ENCODE data around the gene CPLX1.
"Not testable (repeated sequence)": the region's sequence is repeated elsewhere in the genome, so short reads cannot be mapped to it uniquely, and the experiment has no call there.

The CPLX1 gene

DNA sequence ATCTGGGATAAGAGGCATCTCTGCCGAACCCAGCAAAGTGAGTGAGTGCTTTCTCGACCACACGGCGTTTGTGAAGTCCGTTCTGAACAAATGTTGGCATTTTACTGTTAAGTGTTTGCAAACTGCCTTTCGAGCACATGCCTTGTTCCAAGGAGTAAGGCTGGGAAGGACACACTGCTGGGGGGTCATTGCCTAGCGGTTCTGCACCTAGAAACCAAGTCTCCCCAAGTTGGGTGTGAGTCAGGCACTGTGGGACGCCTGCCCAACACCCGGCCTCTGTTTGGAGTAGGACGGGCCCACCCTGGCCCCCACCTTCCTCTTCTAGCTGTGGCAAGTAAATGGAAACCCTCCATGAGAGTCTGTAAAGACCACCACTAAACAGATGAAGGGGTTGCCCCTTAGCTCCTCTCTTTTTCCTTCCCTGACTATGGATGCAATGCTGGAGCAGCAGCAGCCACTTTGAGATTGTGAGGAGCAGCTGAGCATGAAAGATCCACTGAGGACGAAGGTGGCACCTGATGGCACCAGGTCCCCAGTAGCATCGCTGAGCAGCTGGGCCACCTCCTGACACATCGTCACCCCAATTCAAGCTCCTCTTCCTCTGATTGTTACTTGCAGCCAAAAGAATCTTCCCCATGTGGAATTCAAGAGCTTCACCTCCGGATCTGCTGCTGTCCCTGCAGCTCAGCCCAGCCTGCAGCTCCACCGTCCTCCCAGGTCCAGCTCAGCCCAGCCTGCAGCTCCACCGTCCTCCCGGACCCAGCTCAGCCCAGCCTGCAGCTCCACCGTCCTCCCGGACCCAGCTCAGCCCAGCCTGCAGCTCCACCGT lies 6.3 kb downstream of the CPLX1 start:
- no peak for DNase-seq (ENCODE audit: low spot score)

- DNase-seq (ENCODE audit: low spot score) = no peak
Observed at GRCh38 chr4:818106-818921, 7.6 kb downstream of the CPLX1 start.

DNA sequence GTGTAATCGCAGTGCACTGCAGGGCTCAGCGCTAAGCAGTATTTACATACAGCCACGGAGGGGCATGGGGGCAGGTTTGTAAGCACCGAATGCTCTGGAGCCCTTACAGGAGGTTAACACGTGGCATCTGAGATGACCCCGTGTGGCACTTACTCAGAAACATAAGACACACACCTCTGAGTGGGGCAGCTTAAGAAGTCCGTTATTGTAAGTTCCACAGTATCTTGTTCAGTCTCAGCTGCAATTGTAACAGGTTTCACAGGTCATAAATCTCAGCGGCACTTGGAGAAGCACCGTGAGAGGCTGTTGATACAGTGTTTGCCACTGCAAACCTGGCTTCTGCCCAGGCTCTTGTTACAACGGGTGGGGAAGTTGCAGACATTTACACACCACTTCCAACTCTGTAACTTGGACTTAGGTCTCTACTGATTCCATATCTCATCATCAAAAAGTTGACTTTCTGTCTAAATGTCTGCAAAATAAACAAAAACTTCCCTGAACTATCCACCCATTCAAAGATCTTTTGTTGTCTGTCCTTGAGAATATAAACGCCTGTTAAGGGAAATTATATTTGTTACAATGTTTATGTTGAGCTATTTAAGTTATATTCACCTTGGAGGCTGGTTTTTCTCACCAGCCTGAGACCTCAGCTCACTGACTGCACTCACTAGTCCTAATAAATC lies 10.3 kb downstream of the CPLX1 start:
- peak; percentile 89 for DNase-seq (ENCODE audit: low spot score)

DNA sequence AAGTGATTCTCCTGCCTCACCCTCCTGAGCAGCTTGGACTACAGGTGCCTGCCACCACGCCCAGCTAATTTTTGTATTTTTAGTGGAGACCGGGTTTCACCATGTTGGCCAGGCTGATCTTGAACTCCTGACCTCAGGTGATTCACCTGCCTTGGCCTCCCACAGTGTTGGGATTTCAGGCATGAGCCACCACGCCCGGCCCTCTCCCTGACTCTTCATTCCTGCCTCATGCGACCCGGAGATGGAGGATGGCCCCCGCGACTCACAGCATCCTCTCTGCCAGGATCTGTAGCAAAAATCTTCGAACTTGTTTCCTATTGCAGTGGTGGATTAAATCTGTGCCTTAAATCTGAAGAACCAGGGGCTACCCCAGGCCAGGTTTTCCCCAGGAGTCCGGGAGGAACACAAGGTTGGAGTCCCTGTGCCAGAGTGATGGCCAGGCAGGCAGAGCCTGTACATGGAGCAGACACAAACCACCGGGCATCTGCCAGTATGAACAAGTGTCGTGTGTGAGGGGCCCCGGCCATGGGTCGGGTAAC lies 11.5 kb downstream of the CPLX1 start:
- no peak for DNase-seq (ENCODE audit: low spot score)

- peak; percentile 64 for DNase-seq (ENCODE audit: low spot score)
Observed at GRCh38 chr4:813900-814299, 12.0 kb downstream of the CPLX1 start.

DNA sequence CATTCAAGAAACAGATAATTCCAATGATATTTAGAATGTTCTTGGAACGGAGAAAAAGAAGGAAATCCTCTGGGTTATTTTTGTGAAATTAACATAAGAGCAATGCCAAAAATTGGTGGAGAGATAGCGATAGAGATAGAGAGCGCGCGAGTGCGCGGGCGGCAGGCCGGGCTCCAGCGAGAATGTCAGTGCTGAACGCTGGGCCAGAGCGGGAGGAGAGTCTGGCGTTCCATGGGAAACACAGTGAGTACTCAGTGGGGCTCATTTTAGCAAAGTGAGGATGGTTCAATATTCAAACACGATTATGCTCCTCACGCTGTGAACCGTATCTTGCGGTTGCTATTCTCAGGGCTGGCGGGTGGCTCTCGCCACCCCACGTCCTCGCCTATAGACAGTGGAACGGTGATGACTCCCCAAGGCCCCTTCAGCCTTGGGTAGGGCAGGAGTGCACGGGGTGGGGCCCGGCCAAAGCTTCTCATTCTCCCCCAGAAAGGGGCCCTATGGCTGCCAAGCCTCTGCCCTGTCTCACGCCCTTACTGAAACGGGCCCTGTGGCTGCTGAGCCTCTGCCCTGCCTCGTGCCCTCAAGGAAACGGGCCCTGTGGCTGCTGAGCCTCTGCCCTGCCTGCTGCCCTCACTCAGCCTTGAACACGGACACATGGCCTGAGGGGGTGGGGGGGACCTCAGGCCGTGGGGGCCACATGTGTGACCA lies 16.9 kb downstream of the CPLX1 start:
- no peak for DNase-seq (ENCODE audit: low spot score)

GRCh38 chr4:807792-808191 lies 18.1 kb downstream of the CPLX1 start:
- no peak for DNase-seq (ENCODE audit: low spot score)

GRCh38 chr4:806979-807378 lies 18.9 kb downstream of the CPLX1 start:
- DNase-seq (ENCODE audit: low spot score) = not testable (repeated sequence)

GRCh38 chr4:804804-805203 lies 21.1 kb downstream of the CPLX1 start:
- DNase-seq (ENCODE audit: low spot score) = no peak

GRCh38 chr4:803884-804283 lies 22.0 kb downstream of the CPLX1 start:
- DNase-seq (ENCODE audit: low spot score) = no peak

DNA sequence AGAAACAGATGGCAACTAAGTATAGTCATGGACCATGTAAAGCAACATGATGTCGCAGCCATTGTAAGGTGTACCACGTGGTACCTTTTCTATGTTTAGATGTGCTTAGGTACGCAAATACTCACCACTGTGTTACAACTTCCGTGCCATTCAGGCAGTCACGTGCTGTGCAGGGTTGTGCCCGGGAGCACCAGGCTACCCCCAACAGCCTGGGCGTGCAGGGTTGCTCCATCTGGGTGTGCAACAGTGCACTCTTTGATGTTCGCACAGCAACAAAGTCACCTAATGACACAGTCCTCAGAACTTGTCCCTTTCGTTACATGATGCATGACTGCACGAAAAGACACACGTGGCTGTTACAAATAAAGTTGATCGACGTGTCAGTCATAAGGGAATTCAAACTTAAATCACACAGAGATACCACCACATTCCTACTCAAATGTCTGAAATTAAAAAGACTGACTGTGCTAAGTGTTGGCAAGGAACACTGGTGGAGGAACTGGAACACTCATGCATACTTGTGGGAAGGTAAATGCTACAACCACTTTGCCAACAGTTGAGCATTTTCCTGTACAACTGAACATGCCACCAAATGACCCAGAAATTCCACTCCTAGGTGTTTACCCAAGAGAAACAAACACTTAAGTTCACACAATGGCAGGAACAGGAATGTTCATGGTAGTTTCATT lies 24.3 kb downstream of the CPLX1 start:
- no peak for DNase-seq (ENCODE audit: low spot score)

DNA sequence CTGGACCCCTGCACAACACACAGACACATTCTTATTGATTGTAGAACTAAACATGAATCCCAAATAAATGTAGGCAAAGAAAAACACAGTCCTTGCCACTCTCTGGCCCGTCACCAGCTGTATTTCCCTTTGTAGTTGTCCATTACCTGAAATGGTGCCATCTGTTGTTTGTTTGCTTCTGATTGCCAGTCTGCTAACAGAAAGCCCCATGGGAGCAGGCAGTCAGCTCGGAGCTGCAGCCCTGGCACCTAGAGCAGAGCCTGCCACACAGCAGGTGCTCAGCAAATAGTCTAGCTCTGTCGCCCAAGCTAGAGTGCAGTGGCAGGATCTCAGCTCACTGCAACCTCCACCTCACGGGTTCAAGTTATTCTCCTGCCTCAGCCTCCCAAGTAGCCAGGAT lies 28.9 kb downstream of the CPLX1 start:
- no peak for DNase-seq (ENCODE audit: low spot score)

DNA sequence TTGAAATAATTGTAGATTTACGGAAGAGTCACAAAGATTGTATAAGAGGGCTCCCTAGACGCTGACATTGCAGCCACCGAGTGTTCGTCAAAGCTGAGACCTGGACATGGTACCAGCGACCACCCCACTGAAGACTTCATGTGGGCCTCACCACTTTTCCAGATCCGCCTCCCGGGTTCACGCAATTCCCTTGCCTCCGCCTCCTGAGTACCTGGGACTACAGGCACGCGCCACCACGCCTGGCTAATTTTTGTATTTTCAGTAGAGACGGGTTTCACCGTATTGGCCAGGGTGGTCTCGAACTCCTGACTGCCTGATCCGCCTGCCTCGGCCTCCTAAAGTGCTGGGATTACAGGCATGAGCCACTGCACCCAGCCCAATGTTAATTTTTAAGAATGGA lies 29.7 kb downstream of the CPLX1 start:
- DNase-seq (ENCODE audit: low spot score) = no peak

GRCh38 chr4:795726-796119 lies 30.2 kb downstream of the CPLX1 start:
- DNase-seq (ENCODE audit: low spot score) = no peak

- DNase-seq (ENCODE audit: low spot score) = no peak
Observed at GRCh38 chr4:794900-795725, 30.8 kb downstream of the CPLX1 start.

GRCh38 chr4:793941-794621 lies 31.8 kb downstream of the CPLX1 start:
- DNase-seq (ENCODE audit: low spot score) = no peak

GRCh38 chr4:793093-793861 lies 32.7 kb downstream of the CPLX1 start:
- no peak for DNase-seq (ENCODE audit: low spot score)

DNA sequence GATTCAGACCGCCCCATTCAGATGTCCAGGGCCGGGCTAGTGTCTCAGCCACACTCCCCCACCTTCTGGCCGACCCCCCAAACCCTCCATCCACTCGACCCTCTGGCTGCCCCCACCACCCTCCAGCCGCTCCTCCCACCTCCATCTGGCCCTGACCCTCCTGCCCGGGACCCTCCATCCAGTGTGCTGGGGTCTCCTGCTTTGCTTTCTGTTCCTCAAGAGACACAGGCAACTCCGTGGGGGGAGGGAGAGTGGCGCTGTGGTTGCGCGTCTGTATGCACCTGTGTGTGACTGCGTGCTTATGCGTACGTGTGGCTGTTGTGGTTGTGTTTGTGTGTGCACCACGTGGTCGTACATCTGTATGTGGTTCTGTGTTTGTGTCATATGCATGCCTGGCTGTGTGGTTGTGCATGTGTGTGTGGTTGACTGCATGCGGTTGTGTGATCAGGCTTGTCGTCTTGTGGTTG lies 33.3 kb downstream of the CPLX1 start:
- no peak for DNase-seq (ENCODE audit: low spot score)
